ENCODE measurements around the gene SLC10A1.

DNA sequence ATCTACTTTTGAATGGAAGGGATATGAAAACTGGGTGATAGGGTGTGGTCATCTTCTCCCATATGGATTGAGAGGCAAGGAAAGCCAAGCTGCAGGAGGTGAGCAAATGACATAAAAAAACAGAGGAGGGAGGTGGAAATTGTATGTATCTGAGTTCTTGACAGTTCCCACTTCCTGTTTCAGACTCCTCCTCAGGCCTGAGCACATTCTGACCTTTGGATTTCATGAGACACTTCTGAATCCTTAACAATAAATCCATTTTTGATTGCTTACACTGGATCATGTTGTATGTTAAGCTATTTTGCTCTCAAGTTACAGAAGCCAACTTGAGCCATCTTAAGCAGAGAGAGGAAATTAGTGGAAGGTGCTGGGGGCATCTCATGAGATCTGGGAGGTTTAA is 41.7 kb downstream of the SLC10A1 start:
- TF ChIP-seq, protein P1, sequence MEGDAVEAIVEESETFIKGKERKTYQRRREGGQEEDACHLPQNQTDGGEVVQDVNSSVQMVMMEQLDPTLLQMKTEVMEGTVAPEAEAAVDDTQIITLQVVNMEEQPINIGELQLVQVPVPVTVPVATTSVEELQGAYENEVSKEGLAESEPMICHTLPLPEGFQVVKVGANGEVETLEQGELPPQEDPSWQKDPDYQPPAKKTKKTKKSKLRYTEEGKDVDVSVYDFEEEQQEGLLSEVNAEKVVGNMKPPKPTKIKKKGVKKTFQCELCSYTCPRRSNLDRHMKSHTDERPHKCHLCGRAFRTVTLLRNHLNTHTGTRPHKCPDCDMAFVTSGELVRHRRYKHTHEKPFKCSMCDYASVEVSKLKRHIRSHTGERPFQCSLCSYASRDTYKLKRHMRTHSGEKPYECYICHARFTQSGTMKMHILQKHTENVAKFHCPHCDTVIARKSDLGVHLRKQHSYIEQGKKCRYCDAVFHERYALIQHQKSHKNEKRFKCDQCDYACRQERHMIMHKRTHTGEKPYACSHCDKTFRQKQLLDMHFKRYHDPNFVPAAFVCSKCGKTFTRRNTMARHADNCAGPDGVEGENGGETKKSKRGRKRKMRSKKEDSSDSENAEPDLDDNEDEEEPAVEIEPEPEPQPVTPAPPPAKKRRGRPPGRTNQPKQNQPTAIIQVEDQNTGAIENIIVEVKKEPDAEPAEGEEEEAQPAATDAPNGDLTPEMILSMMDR (IDR thresholded peaks at IDR 0.05; ENCODE audit: low read depth, low read length, missing input control): no peak
- TF ChIP-seq YY1 (IDR thresholded peaks at IDR 0.05) (no peak), FOXA1 (IDR thresholded peaks at IDR 0.05) (no peak), SP1 (IDR thresholded peaks at IDR 0.05) (no peak), TAF1 (conservative IDR thresholded peaks at IDR 0.05) (no peak), GABPA (IDR thresholded peaks at IDR 0.05 in 1 of 2, conservative IDR thresholded peaks at IDR 0.05 in 1 of 2) (no peak), RAD21 (IDR thresholded peaks at IDR 0.05) (no peak), RXRA (IDR thresholded peaks at IDR 0.05) (no peak)
- TF ChIP-seq, protein P2, sequence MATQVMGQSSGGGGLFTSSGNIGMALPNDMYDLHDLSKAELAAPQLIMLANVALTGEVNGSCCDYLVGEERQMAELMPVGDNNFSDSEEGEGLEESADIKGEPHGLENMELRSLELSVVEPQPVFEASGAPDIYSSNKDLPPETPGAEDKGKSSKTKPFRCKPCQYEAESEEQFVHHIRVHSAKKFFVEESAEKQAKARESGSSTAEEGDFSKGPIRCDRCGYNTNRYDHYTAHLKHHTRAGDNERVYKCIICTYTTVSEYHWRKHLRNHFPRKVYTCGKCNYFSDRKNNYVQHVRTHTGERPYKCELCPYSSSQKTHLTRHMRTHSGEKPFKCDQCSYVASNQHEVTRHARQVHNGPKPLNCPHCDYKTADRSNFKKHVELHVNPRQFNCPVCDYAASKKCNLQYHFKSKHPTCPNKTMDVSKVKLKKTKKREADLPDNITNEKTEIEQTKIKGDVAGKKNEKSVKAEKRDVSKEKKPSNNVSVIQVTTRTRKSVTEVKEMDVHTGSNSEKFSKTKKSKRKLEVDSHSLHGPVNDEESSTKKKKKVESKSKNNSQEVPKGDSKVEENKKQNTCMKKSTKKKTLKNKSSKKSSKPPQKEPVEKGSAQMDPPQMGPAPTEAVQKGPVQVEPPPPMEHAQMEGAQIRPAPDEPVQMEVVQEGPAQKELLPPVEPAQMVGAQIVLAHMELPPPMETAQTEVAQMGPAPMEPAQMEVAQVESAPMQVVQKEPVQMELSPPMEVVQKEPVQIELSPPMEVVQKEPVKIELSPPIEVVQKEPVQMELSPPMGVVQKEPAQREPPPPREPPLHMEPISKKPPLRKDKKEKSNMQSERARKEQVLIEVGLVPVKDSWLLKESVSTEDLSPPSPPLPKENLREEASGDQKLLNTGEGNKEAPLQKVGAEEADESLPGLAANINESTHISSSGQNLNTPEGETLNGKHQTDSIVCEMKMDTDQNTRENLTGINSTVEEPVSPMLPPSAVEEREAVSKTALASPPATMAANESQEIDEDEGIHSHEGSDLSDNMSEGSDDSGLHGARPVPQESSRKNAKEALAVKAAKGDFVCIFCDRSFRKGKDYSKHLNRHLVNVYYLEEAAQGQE (IDR thresholded peaks at IDR 0.05): no peak
- TF ChIP-seq, protein P3, sequence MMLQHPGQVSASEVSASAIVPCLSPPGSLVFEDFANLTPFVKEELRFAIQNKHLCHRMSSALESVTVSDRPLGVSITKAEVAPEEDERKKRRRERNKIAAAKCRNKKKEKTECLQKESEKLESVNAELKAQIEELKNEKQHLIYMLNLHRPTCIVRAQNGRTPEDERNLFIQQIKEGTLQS (IDR thresholded peaks at IDR 0.05): no peak
